ENCODE results near the gene MCC. TPM values are rescaled to one million over a fixed set of nuclear protein-coding genes. Genes with fewer than 3 reads are reported as not detected.

The MCC gene
- total and polyA plus RNA-seq, 2 of the 4 experiments (the other 2 are of a cell fraction) = 5.0 to 20.6 TPM

GRCh38 chr5:112979723-112980122, 508.5 kb downstream of the MCC start:
- peak overlapping the region; percentile 67 for H3K4me2 ChIP-seq (ENCODE audit: low read depth, low read length)
- intact Hi-C loops (cut with micrococcal nuclease) (no loop called here), dilution Hi-C loops (cut with HindIII; ENCODE audit: low sequenced_read_pairs, unreplicated experiment) (no loop called here), in situ Hi-C loops (cut with MboI; ENCODE audit: low sequenced_read_pairs) (loop anchor here (10.0 kb wide), 1 partner anchor 525 kb away; no protein-coding TSS in a partner anchor)
- WGBS, 2 experiments (ENCODE audit: extremely low coverage in 2 of 2, insufficient read length in 1 of 2) = 89% methylated on average over 3 of the region's 3 CpGs; no CpG with 5 or more reads in 1 of the 2 experiments
- no peak for TF ChIP-seq CHD1 (IDR thresholded peaks at IDR 0.05; ENCODE audit: low read depth, low read length)
- no peak for TF ChIP-seq NFE2L2 (IDR thresholded peaks at IDR 0.05; ENCODE audit: low read depth, low read length)
- TF ChIP-seq FOS (IDR thresholded peaks at IDR 0.05; ENCODE audit: low read depth, low read length) = no peak
- no peak for TF ChIP-seq MAZ (IDR thresholded peaks at IDR 0.05; ENCODE audit: borderline replicate concordance, low read depth, low read length)
- TF ChIP-seq POLR2A (IDR thresholded peaks at IDR 0.05; ENCODE audit: low read depth, low read length) = no peak
- TF ChIP-seq MXI1 (IDR thresholded peaks at IDR 0.05; ENCODE audit: borderline replicate concordance, low read depth, low read length) = no peak
- no peak for TF ChIP-seq USF2 (IDR thresholded peaks at IDR 0.05; ENCODE audit: low read depth, low read length)
- no peak for TF ChIP-seq RAD21 (IDR thresholded peaks at IDR 0.05; ENCODE audit: low read length)
- TF ChIP-seq, protein P1, sequence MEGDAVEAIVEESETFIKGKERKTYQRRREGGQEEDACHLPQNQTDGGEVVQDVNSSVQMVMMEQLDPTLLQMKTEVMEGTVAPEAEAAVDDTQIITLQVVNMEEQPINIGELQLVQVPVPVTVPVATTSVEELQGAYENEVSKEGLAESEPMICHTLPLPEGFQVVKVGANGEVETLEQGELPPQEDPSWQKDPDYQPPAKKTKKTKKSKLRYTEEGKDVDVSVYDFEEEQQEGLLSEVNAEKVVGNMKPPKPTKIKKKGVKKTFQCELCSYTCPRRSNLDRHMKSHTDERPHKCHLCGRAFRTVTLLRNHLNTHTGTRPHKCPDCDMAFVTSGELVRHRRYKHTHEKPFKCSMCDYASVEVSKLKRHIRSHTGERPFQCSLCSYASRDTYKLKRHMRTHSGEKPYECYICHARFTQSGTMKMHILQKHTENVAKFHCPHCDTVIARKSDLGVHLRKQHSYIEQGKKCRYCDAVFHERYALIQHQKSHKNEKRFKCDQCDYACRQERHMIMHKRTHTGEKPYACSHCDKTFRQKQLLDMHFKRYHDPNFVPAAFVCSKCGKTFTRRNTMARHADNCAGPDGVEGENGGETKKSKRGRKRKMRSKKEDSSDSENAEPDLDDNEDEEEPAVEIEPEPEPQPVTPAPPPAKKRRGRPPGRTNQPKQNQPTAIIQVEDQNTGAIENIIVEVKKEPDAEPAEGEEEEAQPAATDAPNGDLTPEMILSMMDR (conservative IDR thresholded peaks at IDR 0.05; ENCODE audit: low read depth, low read length) = no peak
- no peak for TF ChIP-seq RFX5 (IDR thresholded peaks at IDR 0.05; ENCODE audit: low read depth, low read length)
- no peak for TF ChIP-seq BHLHE40 (IDR thresholded peaks at IDR 0.05; ENCODE audit: low read depth, low read length)
- no peak for TF ChIP-seq MAFK (IDR thresholded peaks at IDR 0.05; ENCODE audit: low read depth, low read length)
- TF ChIP-seq RCOR1 (IDR thresholded peaks at IDR 0.05; ENCODE audit: insufficient replicate concordance, low read length) = no peak
- TF ChIP-seq SMC3 (IDR thresholded peaks at IDR 0.05; ENCODE audit: low read depth, low read length) = no peak
- no peak for TF ChIP-seq ELK1 (IDR thresholded peaks at IDR 0.05; ENCODE audit: borderline replicate concordance, low read depth, low read length)
- TF ChIP-seq CEBPB (IDR thresholded peaks at IDR 0.05; ENCODE audit: low read depth, low read length) = no peak
- H3K18ac ChIP-seq (ENCODE audit: low read depth, low read length) = no peak overlapping the region
- no peak overlapping the region for H2BK20ac ChIP-seq (ENCODE audit: low read depth, low read length)
- H4K5ac ChIP-seq (ENCODE audit: low read depth, low read length) = no peak overlapping the region
- DNase-seq = no peak
- H3K36me3 ChIP-seq (ENCODE audit: control insufficient read depth, insufficient read depth, low read length) = no peaks in the 10 kb centered on the region; the same call in 1 of the 2 replicates
- no TSS peak for BruUV-seq (replicated peaks)
- peaks cover 5 to 28% of the 10 kb centered on the region in 2 experiments for H3K79me1 ChIP-seq (ENCODE audit: low read depth in 1 of 2, low read length in 2 of 2)
- no peaks in the 10 kb centered on the region for H3K9me3 ChIP-seq (ENCODE audit: control insufficient read depth, insufficient read depth, low read length)
- no peak overlapping the region for H4K91ac ChIP-seq (ENCODE audit: insufficient read depth, low read depth, low read length)
- H3K4me3 ChIP-seq (ENCODE audit: insufficient read depth, low read depth, low read length) = no peak overlapping the region
- no peaks in the 10 kb centered on the region for H3K27me3 ChIP-seq (ENCODE audit: control insufficient read depth, insufficient read depth, low read length)
- no peak for ATAC-seq (ENCODE audit: low read depth)
- H3K9ac ChIP-seq (ENCODE audit: low read depth, low read length) = no peak overlapping the region
- ChIA-PET CTCF (interaction anchor here (1.3 kb wide), 1 partner anchor 16 kb away, joined by 7 read pairs; no protein-coding TSS in a partner anchor), POLR2A (ENCODE audit: unreplicated experiment) (no interaction called here)
- no peak overlapping the region for H3K4ac ChIP-seq (ENCODE audit: low read depth, low read length)
- no peak overlapping the region for H2AK9ac ChIP-seq (replicated peaks; ENCODE audit: low read depth, low read length, poor library complexity)
- H4K8ac ChIP-seq (ENCODE audit: low read depth in 2 of 2, low read length in 2 of 2) = no peak overlapping the region
- no peak overlapping the region for H2BK15ac ChIP-seq (ENCODE audit: low read depth, low read length)
- peaks cover 5% of the 10 kb centered on the region; the same call in 1 of the 2 replicates for H3K9me1 ChIP-seq (ENCODE audit: insufficient read depth, low read length)
- H2BK120ac ChIP-seq (ENCODE audit: low read depth, low read length) = no peak overlapping the region
- no peak overlapping the region for H2BK5ac ChIP-seq (ENCODE audit: low read depth, low read length, poor library complexity, severe bottlenecking)
- H2AK5ac ChIP-seq (ENCODE audit: low read depth, low read length) = no peak overlapping the region
- H3K4me1 ChIP-seq (ENCODE audit: control insufficient read depth, insufficient read depth, low read length) = peaks cover 3% of the 10 kb centered on the region; the same call in 1 of the 2 replicates
- H2AFZ ChIP-seq (replicated peaks; ENCODE audit: low read length, poor library complexity) = no peak overlapping the region
- H4K20me1 ChIP-seq (ENCODE audit: insufficient read depth, low read length) = peaks cover 19% of the 10 kb centered on the region; the same call in 1 of the 2 replicates
- no peak overlapping the region for H3K27ac ChIP-seq (ENCODE audit: insufficient read depth, low read length)
- H3K56ac ChIP-seq (ENCODE audit: extremely low read depth, insufficient read depth, low read length) = no peak overlapping the region
- H3K23ac ChIP-seq (ENCODE audit: low read depth, low read length) = no peak overlapping the region; the same call in 1 of the 2 replicates
- no peak overlapping the region for H3K14ac ChIP-seq (replicated peaks; ENCODE audit: low read depth, low read length)
